SK-N-SH (cell line): ENCODE measurements around the gene CHAF1A. TPM values are rescaled to one million over a fixed set of nuclear protein-coding genes. Genes with fewer than 3 reads are reported as not detected.

Experiments used
- CTCF ChIA-PET: fragments of 300-600, 350-600 bp; formaldehyde crosslinking; extraction: SDS; loops from one replicate; lab custom pipeline; 2021; lab: Yijun Ruan, JAX
- POLR2A ChIA-PET: fragments of 350-600 bp; sonication (Branson Sonifier 250); formaldehyde crosslinking; extraction: SDS; loops from one replicate; lab custom pipeline; 2020; ENCODE audit warnings: antibody characterized with exemption, inconsistent platforms; lab: Yijun Ruan, JAX
- DNase-seq: peaks from one replicate; pipeline ENCODE4 v3.0.0; 2012
- H2AFZ ChIP-seq: fragments of 200-600 bp; sonication (generic); 2 replicates; pipeline ENCODE4 v1.8.1; 2016; ENCODE audit warnings: antibody characterized with exemption, mild to moderate bottlenecking, low read depth
- H3F3A ChIP-seq: fragments of 200-600 bp; sonication (generic); replicated peaks from 2 replicates; pipeline ENCODE3; 2016; ENCODE audit warnings: antibody characterized with exemption, mild to moderate bottlenecking; ENCODE audit not compliant: insufficient read depth
- H3K27ac ChIP-seq, 2 experiments: fragments of 200-500 bp in 1 of 2; fragments of 200-600 bp in 1 of 2; sonication (Bioruptor generic) in 1 of 2; sonication (generic), shearing (Covaris generic) in 1 of 2; 2 replicates each; pipeline versions ENCODE4 v1.5.1 to v1.6.1; 2014 to 2016; ENCODE audit warnings: low read depth in 2 of 2, inconsistent platforms in 1 of 2, low read length in 1 of 2, mild to moderate bottlenecking in 1 of 2, mixed read lengths in 1 of 2
- H3K27me3 ChIP-seq: fragments of 200-600 bp; sonication (generic), shearing (Covaris generic); 2 replicates; pipeline ENCODE4 v1.6.1; 2016; ENCODE audit warnings: mixed run types; ENCODE audit not compliant: insufficient read depth
- H3K36me3 ChIP-seq, 2 experiments: fragments of 200-500 bp in 1 of 2; fragments of 200-600 bp in 1 of 2; sonication (Bioruptor generic) in 1 of 2; sonication (generic) in 1 of 2; replicated peaks in 1 of 2; 2 replicates each; pipeline versions ENCODE3 to v1.5.1; 2014 to 2016; ENCODE audit warnings: low read length in 1 of 2, mild to moderate bottlenecking in 1 of 2; ENCODE audit not compliant: insufficient read depth in 2 of 2, control insufficient read depth in 1 of 2
- H3K4me1 ChIP-seq, 2 experiments: fragments of 200-500 bp in 1 of 2; fragments of 200-600 bp in 1 of 2; sonication (Bioruptor generic) in 1 of 2; sonication (generic), shearing (Covaris generic) in 1 of 2; 2 replicates each; pipeline versions ENCODE4 v1.5.1 to v1.6.1; 2014 to 2016; ENCODE audit warnings: low read depth in 1 of 2, low read length in 1 of 2, mixed run types in 1 of 2; ENCODE audit not compliant: insufficient read depth in 2 of 2, control insufficient read depth in 1 of 2
- H3K4me2 ChIP-seq: fragments of 200-600 bp; sonication (generic), shearing (Covaris generic); 2 replicates; pipeline ENCODE4 v1.6.1; 2017; ENCODE audit warnings: mixed run types
- H3K4me3 ChIP-seq, 2 experiments: fragments of 200-500 bp in 1 of 2; fragments of 200-600 bp in 1 of 2; sonication (Bioruptor generic) in 1 of 2; sonication (generic), shearing (Covaris generic) in 1 of 2; 2 replicates each; pipeline versions ENCODE4 v1.5.1 to v1.8.1; 2014 to 2016; ENCODE audit warnings: low read depth in 2 of 2, inconsistent platforms in 1 of 2, low read length in 1 of 2, mild to moderate bottlenecking in 1 of 2, mixed read lengths in 1 of 2, moderate library complexity in 1 of 2
- H3K79me2 ChIP-seq: fragments of 200-600 bp; sonication (generic); 2 replicates; pipeline ENCODE4 v1.8.1; 2017; ENCODE audit warnings: mild to moderate bottlenecking; ENCODE audit not compliant: insufficient read depth
- H3K9ac ChIP-seq: fragments of 200-600 bp; sonication (generic); 2 replicates; pipeline ENCODE4 v1.6.1; 2017; ENCODE audit warnings: mixed run types
- H3K9me2 ChIP-seq: fragments of 200-600 bp; sonication (generic); 2 replicates; pipeline ENCODE4 v1.6.1; 2017; ENCODE audit warnings: mixed run types
- H3K9me3 ChIP-seq: fragments of 200-600 bp; sonication (generic); 2 replicates; pipeline ENCODE4 v1.6.1; 2017; ENCODE audit warnings: mixed run types, mild to moderate bottlenecking, moderate library complexity
- H4K20me1 ChIP-seq: fragments of 200-600 bp; sonication (generic); 2 replicates; pipeline ENCODE4 v1.6.1; 2017; ENCODE audit warnings: mild to moderate bottlenecking, mixed run types; ENCODE audit not compliant: insufficient read depth
- ELF1 ChIP-seq: IDR thresholded peaks from 2 replicates; pipeline ENCODE4 v1.4.0; 2012
- EZH2phosphoT487 ChIP-seq: fragments of 200-600 bp; sonication (generic); IDR thresholded peaks from 2 replicates; pipeline ENCODE4 v1.6.1; 2017; ENCODE audit warnings: low read depth, mixed run types, mild to moderate bottlenecking, antibody characterized with exemption, moderate library complexity, borderline replicate concordance
- FOXJ3 ChIP-seq: sonication (generic); formaldehyde crosslinking; IDR thresholded peaks from 2 replicates; pipeline ENCODE4 v1.5.1; 2020; ENCODE audit warnings: mild to moderate bottlenecking, missing genetic modification reagents
- IRF3 ChIP-seq: fragments of 150-350 bp; IDR thresholded peaks from 2 replicates; pipeline ENCODE4 v1.6.1; 2016; ENCODE audit warnings: mild to moderate bottlenecking, low read depth, low read length
- JUND ChIP-seq: IDR thresholded peaks from 2 replicates; pipeline ENCODE4 v1.4.0; 2012
- MEF2A ChIP-seq: IDR thresholded peaks from 2 replicates; pipeline ENCODE4 v1.4.0; 2012; ENCODE audit warnings: low read depth, borderline replicate concordance
- POLR2AphosphoS5 ChIP-seq: IDR thresholded peaks from 2 replicates; pipeline ENCODE4 v1.6.1; 2012; ENCODE audit warnings: low read depth, low read length
- REST ChIP-seq: IDR thresholded peaks from 2 replicates; pipeline ENCODE4 v1.6.1; 2012; ENCODE audit warnings: mild to moderate bottlenecking, low read depth, low read length, moderate library complexity
- SIN3A ChIP-seq: IDR thresholded peaks from 2 replicates; pipeline ENCODE4 v1.6.1; 2012; ENCODE audit warnings: low read depth, mild to moderate bottlenecking, low read length, moderate library complexity, borderline replicate concordance
- TAF1 ChIP-seq: IDR thresholded peaks from 2 replicates; pipeline ENCODE4 v1.6.1; 2012; ENCODE audit warnings: low read depth, mild to moderate bottlenecking, low read length, moderate library complexity, borderline replicate concordance
- TCF12 ChIP-seq: IDR thresholded peaks from 2 replicates; pipeline ENCODE4 v1.4.0; 2012
- USF2 ChIP-seq: fragments of 150-350 bp; IDR thresholded peaks from 2 replicates; pipeline ENCODE4 v1.6.1; 2017; ENCODE audit warnings: antibody characterized with exemption, low read length, low read depth, borderline replicate concordance
- ZBTB33 ChIP-seq: IDR thresholded peaks from 2 replicates; pipeline ENCODE4 v1.4.0; 2012; ENCODE audit warnings: low read depth, borderline replicate concordance
- WGBS: methylation state at CpG from one replicate; pipeline ENCODE4 v1.1.6; 2017; ENCODE audit warnings: low lambda C conversion rate; 5-methylcytosine and 5-hydroxymethylcytosine counted together
- polyA plus RNA-seq, 3 experiments: library from polyadenylated mRNA; depleted of rRNA; stranded (reverse); fragments of >200 nt; gene quantifications; 2 replicates each; pipeline ENCODE4 v1.2.3, GENCODE V29; 2012
- TF ChIP-seq, protein P1 (sequence below): IDR thresholded peaks from 2 replicates; pipeline ENCODE4 v1.4.0; 2012; ENCODE audit warnings: low read depth, borderline replicate concordance

The CHAF1A gene
- polyA plus RNA-seq, 1 of the 3 experiments (the other 2 are of a cell fraction) = 18.0 TPM

GRCh38 chr19:4434391-4434790 lies 32.0 kb downstream of the CHAF1A start:
- H3K9ac ChIP-seq = no peak overlapping the region
- no peaks in the 10 kb centered on the region for H3K9me3 ChIP-seq
- H3K79me2 ChIP-seq = no peaks in the 10 kb centered on the region; the same call in 1 of the 2 replicates
- H3K36me3 ChIP-seq = peaks cover 0 to 23% of the 10 kb centered on the region in 2 experiments
- no peaks in the 10 kb centered on the region for H3K9me2 ChIP-seq
- H3K4me1 ChIP-seq = no peaks in the 10 kb centered on the region
- H3K4me2 ChIP-seq = no peak overlapping the region
- no peak overlapping the region for H3K27ac ChIP-seq
- no peak for DNase-seq
- H3K4me3 ChIP-seq = no peak overlapping the region
- no peaks in the 10 kb centered on the region for H3K27me3 ChIP-seq
- no peaks in the 10 kb centered on the region for H3F3A ChIP-seq
- H2AFZ ChIP-seq = no peak overlapping the region
- ChIA-PET POLR2A (no interaction called here), CTCF (interaction anchor here (0.8 to 0.9 kb wide), 3 partner anchors 11 to 91 kb away, joined by 3 to 5 read pairs (median 3); no protein-coding TSS in a partner anchor)
- 94% methylated on average over 9 of the region's 9 CpGs for WGBS
- no peaks in the 10 kb centered on the region for H4K20me1 ChIP-seq
- no peak for TF ChIP-seq MEF2A
- TF ChIP-seq JUND = no peak
- no peak for TF ChIP-seq IRF3
- no peak for TF ChIP-seq ELF1
- TF ChIP-seq POLR2AphosphoS5 = no peak
- no peak for TF ChIP-seq USF2
- no peak for TF ChIP-seq FOXJ3 (CRISPR knock-in tag)
- no peak for TF ChIP-seq EZH2phosphoT487
- TF ChIP-seq SIN3A = no peak
- TF ChIP-seq REST = no peak
- TF ChIP-seq, protein P1, sequence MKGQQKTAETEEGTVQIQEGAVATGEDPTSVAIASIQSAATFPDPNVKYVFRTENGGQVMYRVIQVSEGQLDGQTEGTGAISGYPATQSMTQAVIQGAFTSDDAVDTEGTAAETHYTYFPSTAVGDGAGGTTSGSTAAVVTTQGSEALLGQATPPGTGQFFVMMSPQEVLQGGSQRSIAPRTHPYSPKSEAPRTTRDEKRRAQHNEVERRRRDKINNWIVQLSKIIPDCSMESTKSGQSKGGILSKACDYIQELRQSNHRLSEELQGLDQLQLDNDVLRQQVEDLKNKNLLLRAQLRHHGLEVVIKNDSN = no peak
- no peak for TF ChIP-seq ZBTB33
- no peak for TF ChIP-seq TAF1
- no peak for TF ChIP-seq TCF12
- TF ChIP-seq, all 33 proteins: peak for 0
